Ramos (cell line): Measurements from ENCODE around the gene SETD1A.

Experiments
- in situ Hi-C: fragments of 300-500 bp; cut with MboI; formaldehyde crosslinking; loops from one replicate; pipeline ENCODE4 v1.14.3; 2022; ENCODE audit warnings: low sequenced_read_pairs; ENCODE audit not compliant: unreplicated experiment

The SETD1A gene

DNA sequence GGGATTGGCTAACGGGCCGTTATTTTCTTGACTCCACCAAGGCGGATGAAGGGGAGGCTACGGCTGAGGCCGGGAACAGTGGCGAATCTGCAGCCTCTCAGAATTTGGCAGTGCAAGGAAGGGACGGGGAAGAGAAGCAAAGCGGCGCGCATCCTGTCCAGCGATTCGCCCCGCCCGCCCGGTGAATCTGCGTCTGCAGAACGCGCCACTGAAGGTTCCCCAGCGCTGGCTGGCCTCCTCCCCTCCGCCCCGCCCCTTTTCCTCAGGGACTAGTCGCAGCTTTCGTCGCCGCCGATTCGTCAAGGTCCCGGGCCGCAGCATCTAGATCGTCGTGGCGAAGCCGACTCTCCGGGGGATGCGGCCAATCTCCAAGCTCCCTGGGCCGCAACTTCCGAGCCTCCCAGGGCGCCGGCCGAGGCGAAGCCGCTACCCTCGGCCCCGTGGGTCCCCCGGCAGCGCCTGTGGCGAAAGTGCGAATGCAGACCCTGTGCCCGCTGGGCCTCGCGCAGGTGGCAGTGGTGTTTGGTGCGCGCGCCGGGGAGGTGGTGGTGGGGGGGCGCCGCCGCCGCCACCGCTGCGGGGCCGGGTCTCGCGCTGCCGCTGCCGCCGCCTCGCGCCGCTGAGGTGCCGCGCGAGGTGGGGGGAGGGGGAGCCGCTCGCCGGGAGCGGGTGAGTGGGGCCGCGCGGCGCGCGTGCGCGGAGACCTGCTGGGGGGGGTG lies at the start of gene SETD1A:
Gene SETD1A (plus strand): TSS at position 299 of the 719 bp plus-strand sequence. CDS start 978 bp downstream, outside the sequence.
- in situ Hi-C loops: loop anchor here (10.0 kb wide), 1 partner anchor 907 kb away; no protein-coding TSS in a partner anchor

- in situ Hi-C loops: no loop called here
Measured at GRCh38 chr16:30910427-30911029, 47.0 kb upstream of the SETD1A start.

DNA sequence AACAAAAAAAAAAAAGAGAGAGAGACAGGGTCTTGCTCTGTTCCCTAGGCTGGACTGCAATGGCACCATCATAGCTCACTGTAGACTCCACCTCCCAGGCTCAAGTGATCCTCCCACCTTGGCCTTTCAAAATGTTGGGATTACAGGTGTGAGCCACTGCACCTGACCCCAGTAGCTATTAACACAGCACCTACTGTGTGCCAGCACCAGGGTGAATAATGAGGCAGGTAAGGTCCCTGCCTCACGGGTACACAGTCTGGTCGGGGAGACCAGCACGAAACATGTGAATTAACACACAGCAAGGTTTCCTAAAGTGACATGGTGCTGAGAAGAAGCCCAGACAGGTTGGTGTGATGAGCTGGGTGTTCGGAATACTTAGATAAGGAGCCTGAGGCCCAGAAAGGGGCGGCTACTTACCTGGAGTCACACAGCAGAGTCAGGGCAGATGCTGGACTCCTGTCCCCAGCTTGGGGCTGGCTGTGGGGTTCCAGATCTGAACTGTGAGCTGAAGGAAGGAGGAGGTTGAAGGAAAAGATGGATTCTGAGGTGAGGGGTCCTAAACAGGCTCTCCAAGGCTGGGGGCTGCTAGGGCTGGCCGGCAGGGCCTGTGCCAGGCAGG lies 44.7 kb upstream of the SETD1A start:
- in situ Hi-C loops: no loop called here

- in situ Hi-C loops: no loop called here
Measured at GRCh38 chr16:30914830-30915229, 42.7 kb upstream of the SETD1A start.

DNA sequence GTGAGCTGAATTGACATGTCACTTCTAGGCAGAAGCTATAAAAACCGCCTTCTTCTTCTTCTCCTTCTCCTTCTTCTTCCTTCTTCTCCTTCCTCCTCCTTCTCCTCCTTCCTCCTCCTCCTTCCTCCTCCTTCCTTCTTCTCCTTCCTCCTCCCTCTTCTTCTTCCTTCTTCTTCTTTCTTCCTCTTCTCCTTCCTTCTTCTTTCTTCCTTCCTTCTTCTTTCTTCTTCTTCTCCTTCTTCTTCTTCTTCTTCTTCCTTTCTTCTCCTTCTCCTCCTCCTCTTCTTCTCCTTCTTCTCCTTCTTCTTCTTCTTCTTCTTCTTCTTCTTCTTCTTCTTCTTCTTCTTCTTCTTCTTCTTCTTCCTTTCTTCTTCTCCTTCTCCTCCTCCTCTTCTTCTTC lies 38.9 kb upstream of the SETD1A start:
- in situ Hi-C loops: no loop called here

- in situ Hi-C loops: loop anchor here (10.0 kb wide), 1 partner anchor 266 kb away; the partner anchor contains the start of genes FBRS and PRR14
Measured at GRCh38 chr16:30920891-30921290, 36.7 kb upstream of the SETD1A start.

GRCh38 chr16:30921459-30921747 lies 36.2 kb upstream of the SETD1A start:
- in situ Hi-C loops: loop anchor here (10.0 kb wide), 1 partner anchor 267 kb away; the partner anchor contains the start of genes FBRS and PRR14

DNA sequence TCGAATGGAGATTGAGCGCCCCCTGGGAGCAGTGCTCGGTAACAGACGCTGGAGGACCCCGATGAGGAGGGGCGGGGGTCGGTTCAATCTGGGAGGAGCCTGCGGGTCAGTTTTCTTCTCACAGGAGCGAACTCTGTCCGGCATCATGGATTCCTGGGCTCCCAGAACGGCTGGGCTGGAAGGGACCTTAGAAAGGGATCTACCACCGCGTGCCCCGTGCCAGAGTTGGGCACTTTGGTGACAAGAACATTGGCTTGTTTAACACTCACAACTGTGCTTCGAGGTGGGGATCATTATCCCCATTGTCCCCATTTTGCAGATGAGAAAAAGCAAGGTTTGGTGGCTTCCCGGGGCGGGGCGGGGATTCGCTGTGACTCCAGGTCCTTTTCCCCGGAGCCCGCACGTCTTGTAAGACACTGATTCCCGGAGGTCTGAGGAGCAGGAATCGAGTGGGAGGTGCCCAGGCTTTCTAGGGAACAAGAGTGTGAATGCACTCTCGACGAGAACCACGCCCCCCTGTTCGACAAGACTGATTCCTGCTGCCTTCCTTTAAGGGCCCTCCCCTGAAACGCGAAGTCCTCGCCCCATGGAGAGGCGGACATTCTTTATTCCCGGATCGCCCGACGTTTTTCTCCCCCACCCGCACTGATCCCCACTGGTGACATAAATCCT lies 35.7 kb upstream of the SETD1A start:
- in situ Hi-C loops: loop anchor here (10.0 kb wide), 1 partner anchor 267 kb away; the partner anchor contains the start of genes FBRS and PRR14

GRCh38 chr16:30922420-30922959 lies 35.1 kb upstream of the SETD1A start:
- in situ Hi-C loops: loop anchor here (10.0 kb wide), 1 partner anchor 268 kb away; the partner anchor contains the start of genes FBRS and PRR14

- in situ Hi-C loops: loop anchor here (10.0 kb wide), 1 partner anchor 268 kb away; the partner anchor contains the start of genes FBRS and PRR14
Measured at GRCh38 chr16:30922960-30923535, 34.5 kb upstream of the SETD1A start.

- in situ Hi-C loops: loop anchor here (10.0 kb wide), 1 partner anchor 269 kb away; the partner anchor contains the start of genes FBRS and PRR14
Measured at GRCh38 chr16:30923554-30924075, 33.9 kb upstream of the SETD1A start, which contains the start of gene FBXL19. TSS of gene FBXL19 (plus strand) at chr16:30923572. CDS start at chr16:30925755, 2,183 bp downstream.

GRCh38 chr16:30924076-30924912 lies 33.3 kb upstream of the SETD1A start:
- in situ Hi-C loops: loop anchor here (10.0 kb wide), 1 partner anchor 269 kb away; the partner anchor contains the start of genes FBRS and PRR14

DNA sequence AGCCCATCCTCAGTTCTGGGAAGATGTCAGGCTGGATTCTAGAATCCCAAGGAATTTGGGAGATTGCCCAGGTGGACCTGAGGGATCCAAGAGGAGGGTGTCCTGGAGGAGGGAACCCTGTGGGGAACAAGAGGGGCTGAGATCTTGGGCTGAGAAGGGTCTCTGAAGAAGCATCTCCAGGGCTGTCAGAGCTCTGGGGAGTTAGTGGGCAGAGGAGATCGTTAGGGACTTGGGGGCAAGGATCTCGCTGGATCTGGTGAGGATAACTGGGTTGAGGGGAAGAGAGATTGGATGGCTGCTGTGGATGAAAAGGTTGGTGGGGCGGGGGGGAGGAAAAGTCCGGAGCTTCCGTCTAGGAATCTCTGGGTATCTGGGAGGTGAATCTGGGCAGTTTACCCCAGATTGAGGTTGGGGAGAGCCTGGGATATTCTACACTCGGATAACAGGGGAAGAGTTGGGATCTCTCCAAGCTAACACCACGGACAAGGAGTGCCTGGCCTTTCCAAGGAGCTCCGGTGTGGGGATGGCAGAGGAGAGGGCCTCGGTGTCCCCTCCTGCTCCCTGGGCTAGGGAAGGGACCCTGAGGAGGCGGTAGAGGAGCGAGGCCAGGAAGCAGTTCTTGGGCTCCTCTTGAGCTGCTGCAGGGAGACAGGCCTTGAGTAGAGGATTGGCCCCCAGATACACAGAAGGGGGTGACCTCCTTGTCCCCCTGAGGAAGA lies 32.5 kb upstream of the SETD1A start:
- in situ Hi-C loops: loop anchor here (10.0 kb wide), 1 partner anchor 270 kb away; the partner anchor contains the start of genes FBRS and PRR14

GRCh38 chr16:30925632-30925987 lies 31.9 kb upstream of the SETD1A start:
- in situ Hi-C loops: loop anchor here (10.0 kb wide), 1 partner anchor 271 kb away; the partner anchor contains the start of genes FBRS and PRR14

DNA sequence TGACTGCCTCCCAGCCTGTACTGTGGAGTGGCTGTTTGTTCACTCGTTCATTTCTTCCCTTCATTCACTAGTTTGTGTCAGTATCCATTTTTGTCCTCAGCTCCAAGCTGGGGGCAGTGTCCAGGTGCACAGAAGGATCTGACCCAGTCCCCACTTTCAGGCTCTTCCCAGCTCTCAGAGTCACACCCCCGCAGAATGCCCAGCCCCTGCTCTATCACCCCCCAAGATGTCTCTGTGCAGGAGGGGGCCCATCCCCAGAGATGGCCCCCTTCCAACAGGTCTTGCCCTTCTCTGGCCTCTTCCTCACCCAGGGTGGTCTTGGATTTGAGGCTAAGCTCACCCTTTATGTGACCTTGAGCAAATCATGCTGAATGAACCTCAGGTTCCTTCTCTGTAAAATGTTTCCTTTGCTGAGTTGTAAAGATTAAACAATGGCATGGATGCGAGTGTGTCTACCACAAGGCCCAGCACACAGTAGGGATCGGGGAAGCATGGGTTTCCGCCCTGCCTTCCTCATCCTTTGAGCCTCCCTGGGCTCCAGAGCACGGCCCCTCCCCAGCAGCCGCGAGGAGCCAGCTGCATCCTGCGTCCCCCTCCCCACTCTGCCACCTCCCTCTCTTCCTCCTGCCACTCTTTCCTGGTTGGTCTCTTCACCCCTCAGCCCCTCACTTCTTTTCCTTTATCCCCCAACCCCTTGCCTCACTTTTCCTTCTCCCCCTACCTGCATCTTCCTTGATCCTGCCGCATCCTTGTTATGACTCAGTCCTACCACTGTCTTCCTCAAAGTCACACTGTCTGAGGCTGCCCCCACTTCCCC lies 31.4 kb upstream of the SETD1A start:
- in situ Hi-C loops: loop anchor here (10.0 kb wide), 1 partner anchor 271 kb away; the partner anchor contains the start of genes FBRS and PRR14

- in situ Hi-C loops: loop anchor here (10.0 kb wide), 1 partner anchor 272 kb away; the partner anchor contains the start of genes FBRS and PRR14
Measured at GRCh38 chr16:30926937-30927788, 30.4 kb upstream of the SETD1A start.
